Parathyroid adenoma (tissue), 2 donors: ENCODE results near the gene RUFY4.

ENCODE experiments used
- H2AFZ ChIP-seq: fragments of 300-600 bp; sonication (generic); one replicate; pipeline ENCODE4 v1.7.0; 2017; ENCODE audit warnings: antibody characterized with exemption, mild to moderate bottlenecking
- H3K27ac ChIP-seq: fragments of 300-600 bp; sonication (generic); one replicate; pipeline ENCODE4 v1.7.0; 2017
- H3K27me3 ChIP-seq: fragments of 300-600 bp; sonication (generic); one replicate; pipeline ENCODE4 v1.7.0; 2017; ENCODE audit warnings: low read length; ENCODE audit not compliant: control insufficient read depth, insufficient read depth
- H3K36me3 ChIP-seq: fragments of 300-600 bp; sonication (generic); one replicate; pipeline ENCODE4 v1.7.0; 2017; ENCODE audit warnings: low read length; ENCODE audit not compliant: control insufficient read depth, insufficient read depth
- H3K4me1 ChIP-seq: fragments of 300-600 bp; sonication (generic); one replicate; pipeline ENCODE4 v1.7.0; 2017; ENCODE audit warnings: control low read depth
- H3K4me2 ChIP-seq: fragments of 300-600 bp; sonication (generic); one replicate; pipeline ENCODE4 v1.7.0; 2017; ENCODE audit warnings: low read length
- H3K4me3 ChIP-seq: fragments of 300-600 bp; sonication (generic); one replicate; pipeline ENCODE4 v1.7.0; 2017; ENCODE audit warnings: low read depth, low read length
- H3K79me2 ChIP-seq: fragments of 300-600 bp; sonication (generic); one replicate; pipeline ENCODE4 v1.7.0; 2017; ENCODE audit warnings: control low read depth
- H3K9ac ChIP-seq: fragments of 300-600 bp; sonication (generic); one replicate; pipeline ENCODE4 v1.7.0; 2017; ENCODE audit warnings: mild to moderate bottlenecking
- H3K9me3 ChIP-seq: fragments of 300-600 bp; sonication (generic); one replicate; pipeline ENCODE4 v1.7.0; 2017; ENCODE audit warnings: low read length; ENCODE audit not compliant: control insufficient read depth
- TF ChIP-seq, protein P1 (sequence below): fragments of 300-600 bp; sonication (generic); IDR thresholded peaks from one replicate; pipeline ENCODE4 v1.7.0; 2017; ENCODE audit warnings: antibody characterized with exemption, mild to moderate bottlenecking
- donor health status: primary hyperparathyroidism.

Gene RUFY4

DNA sequence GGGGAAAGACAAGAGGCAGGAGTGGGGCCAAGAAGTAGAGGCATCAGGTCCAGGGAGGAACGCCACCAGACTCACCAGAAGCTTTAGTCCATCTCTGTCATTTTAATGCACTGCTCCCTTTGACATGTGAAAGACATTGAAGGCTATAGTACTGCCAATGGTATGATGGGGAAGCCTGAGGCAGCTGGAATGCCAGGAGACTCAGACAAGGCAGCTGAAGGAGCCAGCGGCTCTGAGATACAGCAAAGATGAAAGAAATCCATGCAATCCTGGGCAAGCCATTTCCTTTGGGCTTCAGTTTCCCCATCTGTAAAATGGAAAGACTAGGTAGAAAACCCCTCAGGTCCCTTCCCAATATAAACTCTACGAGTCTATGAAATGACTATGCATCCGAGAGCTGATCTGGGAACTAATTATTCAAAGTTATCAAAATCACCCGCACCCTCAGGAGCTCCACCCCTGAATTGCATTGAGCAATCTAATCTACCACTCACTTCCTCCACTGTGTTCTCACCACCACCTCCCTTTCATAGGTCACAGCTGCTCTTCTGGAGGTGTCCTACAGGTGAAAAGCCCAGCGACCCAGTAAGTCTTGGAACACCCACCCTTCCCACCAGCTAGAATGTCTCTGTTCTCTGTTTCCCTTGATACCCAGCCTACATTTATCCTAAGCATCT lies 59.9 kb downstream of the RUFY4 start:
- Histone ChIP-seq H3K9ac (no peak overlapping the region), H2AFZ (no peak overlapping the region), H3K4me1 (no peaks in the 10 kb centered on the region), H3K27ac (no peak overlapping the region), H3K4me2 (no peak overlapping the region), H3K27me3 (no peaks in the 10 kb centered on the region), H3K4me3 (no peak overlapping the region), H3K36me3 (no peaks in the 10 kb centered on the region), H3K9me3 (no peaks in the 10 kb centered on the region), H3K79me2 (no peaks in the 10 kb centered on the region)
- TF ChIP-seq, protein P1, sequence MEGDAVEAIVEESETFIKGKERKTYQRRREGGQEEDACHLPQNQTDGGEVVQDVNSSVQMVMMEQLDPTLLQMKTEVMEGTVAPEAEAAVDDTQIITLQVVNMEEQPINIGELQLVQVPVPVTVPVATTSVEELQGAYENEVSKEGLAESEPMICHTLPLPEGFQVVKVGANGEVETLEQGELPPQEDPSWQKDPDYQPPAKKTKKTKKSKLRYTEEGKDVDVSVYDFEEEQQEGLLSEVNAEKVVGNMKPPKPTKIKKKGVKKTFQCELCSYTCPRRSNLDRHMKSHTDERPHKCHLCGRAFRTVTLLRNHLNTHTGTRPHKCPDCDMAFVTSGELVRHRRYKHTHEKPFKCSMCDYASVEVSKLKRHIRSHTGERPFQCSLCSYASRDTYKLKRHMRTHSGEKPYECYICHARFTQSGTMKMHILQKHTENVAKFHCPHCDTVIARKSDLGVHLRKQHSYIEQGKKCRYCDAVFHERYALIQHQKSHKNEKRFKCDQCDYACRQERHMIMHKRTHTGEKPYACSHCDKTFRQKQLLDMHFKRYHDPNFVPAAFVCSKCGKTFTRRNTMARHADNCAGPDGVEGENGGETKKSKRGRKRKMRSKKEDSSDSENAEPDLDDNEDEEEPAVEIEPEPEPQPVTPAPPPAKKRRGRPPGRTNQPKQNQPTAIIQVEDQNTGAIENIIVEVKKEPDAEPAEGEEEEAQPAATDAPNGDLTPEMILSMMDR = no peak

DNA sequence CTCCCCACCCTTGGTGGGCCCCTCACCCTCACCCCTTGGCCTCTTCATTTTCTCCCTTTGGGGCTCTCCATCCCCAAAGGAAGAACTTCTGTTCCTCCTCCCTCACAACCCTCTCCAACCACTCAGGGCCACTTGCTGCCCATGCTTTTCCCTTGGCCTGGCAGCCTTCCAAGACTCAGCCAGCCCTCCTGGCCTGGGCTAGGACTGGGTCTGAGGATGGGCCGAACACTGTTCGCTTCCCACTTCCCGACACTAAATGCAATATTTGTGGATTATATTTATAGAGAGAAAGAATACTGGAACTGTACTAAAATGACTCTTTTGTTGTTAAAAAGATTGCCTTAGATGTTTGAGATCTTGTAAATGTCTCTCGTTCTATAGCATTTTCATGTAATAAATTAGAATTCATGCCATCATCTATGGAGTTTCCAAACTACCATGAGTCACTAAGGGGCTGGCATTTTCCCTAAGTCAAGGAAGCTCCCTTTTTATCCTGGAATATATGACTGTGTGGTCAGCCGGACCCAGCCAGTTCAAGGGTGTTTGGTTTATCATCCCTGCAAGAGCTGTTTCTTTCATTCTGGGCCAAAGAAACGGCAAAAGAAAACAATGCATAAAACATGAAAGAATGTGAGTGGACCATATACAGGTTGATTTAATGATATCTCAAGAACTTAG lies 60.5 kb downstream of the RUFY4 start:
- H3K36me3 ChIP-seq = no peaks in the 10 kb centered on the region
- H3K9ac ChIP-seq = no peak overlapping the region
- no peak overlapping the region for H2AFZ ChIP-seq
- H3K27me3 ChIP-seq = no peaks in the 10 kb centered on the region
- no peak overlapping the region for H3K4me2 ChIP-seq
- H3K4me3 ChIP-seq = no peak overlapping the region
- no peaks in the 10 kb centered on the region for H3K4me1 ChIP-seq
- H3K9me3 ChIP-seq = no peaks in the 10 kb centered on the region
- TF ChIP-seq, protein P1 = no peak
- no peak overlapping the region for H3K27ac ChIP-seq
- H3K79me2 ChIP-seq = no peaks in the 10 kb centered on the region

DNA sequence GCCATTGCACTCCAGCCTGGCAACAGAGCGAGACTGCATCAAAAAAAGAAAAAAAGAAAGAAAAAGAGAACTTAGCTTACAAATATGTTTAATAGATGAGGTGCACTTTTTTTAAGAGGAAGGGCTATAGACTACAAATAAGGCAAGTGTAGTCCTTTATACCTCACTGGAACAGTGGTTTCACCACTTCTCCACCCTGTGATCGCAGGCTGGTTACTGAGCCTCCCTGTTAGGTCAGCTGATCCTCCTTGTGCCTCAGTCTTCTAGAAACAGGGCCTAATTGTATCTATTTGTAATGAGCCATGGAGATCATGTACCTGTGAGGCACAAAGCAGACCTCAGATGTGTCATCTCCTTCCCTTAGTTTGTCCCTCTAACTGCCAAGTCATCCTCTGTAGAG lies 61.3 kb downstream of the RUFY4 start:
- no peak overlapping the region for H3K4me2 ChIP-seq
- H3K9me3 ChIP-seq = no peaks in the 10 kb centered on the region
- no peaks in the 10 kb centered on the region for H3K4me1 ChIP-seq
- no peak overlapping the region for H2AFZ ChIP-seq
- no peaks in the 10 kb centered on the region for H3K79me2 ChIP-seq
- H3K27ac ChIP-seq = no peak overlapping the region
- TF ChIP-seq, protein P1 = no peak
- H3K9ac ChIP-seq = no peak overlapping the region
- H3K36me3 ChIP-seq = no peaks in the 10 kb centered on the region
- no peaks in the 10 kb centered on the region for H3K27me3 ChIP-seq
- H3K4me3 ChIP-seq = no peak overlapping the region

DNA sequence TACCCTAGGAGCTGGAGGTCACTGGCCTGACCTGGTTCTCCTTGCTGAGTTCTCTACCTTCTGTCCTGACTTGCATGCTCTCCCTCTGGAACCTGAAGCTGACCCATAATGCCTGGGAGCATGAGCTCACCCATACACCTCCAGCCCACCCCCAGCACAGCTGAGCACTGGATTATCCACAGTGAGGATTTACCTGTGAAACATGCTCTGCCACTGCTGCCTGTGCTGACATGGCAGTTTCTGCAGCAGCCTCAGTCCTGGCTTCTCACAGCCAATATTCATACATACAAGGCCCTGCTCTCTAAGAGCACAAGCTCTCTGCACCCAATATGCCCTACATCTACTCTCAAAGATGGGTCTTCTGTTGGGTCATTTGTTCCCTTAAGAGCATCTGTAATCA lies 61.8 kb downstream of the RUFY4 start:
- Histone ChIP-seq H3K9me3 (no peaks in the 10 kb centered on the region), H2AFZ (no peak overlapping the region), H3K36me3 (no peaks in the 10 kb centered on the region), H3K4me2 (no peak overlapping the region), H3K27me3 (no peaks in the 10 kb centered on the region), H3K79me2 (no peaks in the 10 kb centered on the region), H3K4me3 (no peak overlapping the region), H3K9ac (no peak overlapping the region), H3K27ac (no peak overlapping the region), H3K4me1 (no peaks in the 10 kb centered on the region)
- TF ChIP-seq, protein P1 = no peak

DNA sequence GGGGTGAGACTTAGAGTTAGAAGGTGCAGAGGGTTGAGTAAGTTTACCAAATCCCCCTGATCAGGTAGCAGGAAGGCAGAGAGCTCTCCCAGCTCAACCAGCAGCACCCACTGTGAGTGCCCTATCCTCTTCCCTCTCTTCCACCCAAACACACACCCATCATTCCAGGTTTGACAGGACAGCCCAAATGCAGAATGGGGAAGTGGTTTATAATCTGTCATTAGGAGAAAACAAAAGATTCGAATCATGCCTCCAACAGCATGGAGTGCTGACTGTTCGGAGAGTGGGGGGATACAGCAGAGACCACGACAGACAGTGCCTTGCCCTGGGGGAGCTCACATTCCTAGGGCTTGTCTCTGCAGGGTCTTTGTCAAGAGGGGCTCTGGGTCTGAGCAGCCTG lies 68.5 kb downstream of the RUFY4 start:
- no peaks in the 10 kb centered on the region for H3K79me2 ChIP-seq
- no peaks in the 10 kb centered on the region for H3K9me3 ChIP-seq
- H3K9ac ChIP-seq = no peak overlapping the region
- H3K4me1 ChIP-seq = no peaks in the 10 kb centered on the region
- no peak overlapping the region for H2AFZ ChIP-seq
- H3K27ac ChIP-seq = no peak overlapping the region
- no peak overlapping the region for H3K4me3 ChIP-seq
- H3K4me2 ChIP-seq = no peak overlapping the region
- no peaks in the 10 kb centered on the region for H3K27me3 ChIP-seq
- TF ChIP-seq, protein P1 = no peak
- no peaks in the 10 kb centered on the region for H3K36me3 ChIP-seq
